ENCODE measurements around the gene ATP10A. TPM values are rescaled to one million over a fixed set of nuclear protein-coding genes. Genes with fewer than 3 reads are reported as not detected.

Gene ATP10A
- total RNA-seq, 2 experiments from 2014 or later: 57.9 to 62.4 TPM

DNA sequence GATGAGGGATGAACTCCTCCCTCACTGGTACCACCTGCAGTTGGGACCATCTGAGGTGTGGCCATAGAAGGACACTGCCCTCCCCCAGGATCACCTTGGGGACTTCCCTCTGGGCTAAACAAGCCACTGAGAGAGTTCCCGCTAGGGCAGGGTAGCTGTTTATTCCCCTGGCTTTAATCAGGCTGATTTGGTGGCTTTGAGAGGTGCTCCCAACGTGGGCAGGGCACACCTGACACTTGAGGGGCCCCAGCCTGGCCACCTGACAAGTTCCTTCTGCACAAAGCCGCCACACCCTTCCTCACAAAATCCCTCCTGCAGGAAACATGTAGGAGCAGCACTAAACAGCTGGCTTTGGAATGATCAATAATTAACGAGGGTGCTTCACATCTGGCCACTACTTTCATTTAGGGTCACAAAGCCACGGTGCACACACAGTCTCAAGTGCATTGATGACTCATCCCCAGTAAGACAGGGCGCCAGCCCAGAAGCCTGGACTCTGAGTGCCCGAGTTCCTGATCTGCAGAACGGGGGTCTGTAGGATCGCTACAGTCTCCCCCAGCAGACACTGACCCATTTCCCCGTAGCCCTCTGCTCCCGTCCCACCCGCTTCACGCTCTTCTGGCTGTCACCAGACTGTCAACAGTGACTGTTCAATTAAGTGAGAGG is 75.1 kb downstream of the ATP10A start:
- Mint-ChIP-seq H3K27me3 (no peaks in the 10 kb centered on the region), H3K9me3 (no peaks in the 10 kb centered on the region), H3K36me3 (ENCODE audit: low read depth) (peaks cover 6% of the 10 kb centered on the region), H3K27ac (peak overlapping the region; percentile 11), H3K4me3 (no peak overlapping the region), H3K4me1 (peaks cover 57% of the 10 kb centered on the region)
- DNase-seq: no peak
- ChIA-PET CTCF (no interaction called here), POLR2A (no interaction called here)

DNA sequence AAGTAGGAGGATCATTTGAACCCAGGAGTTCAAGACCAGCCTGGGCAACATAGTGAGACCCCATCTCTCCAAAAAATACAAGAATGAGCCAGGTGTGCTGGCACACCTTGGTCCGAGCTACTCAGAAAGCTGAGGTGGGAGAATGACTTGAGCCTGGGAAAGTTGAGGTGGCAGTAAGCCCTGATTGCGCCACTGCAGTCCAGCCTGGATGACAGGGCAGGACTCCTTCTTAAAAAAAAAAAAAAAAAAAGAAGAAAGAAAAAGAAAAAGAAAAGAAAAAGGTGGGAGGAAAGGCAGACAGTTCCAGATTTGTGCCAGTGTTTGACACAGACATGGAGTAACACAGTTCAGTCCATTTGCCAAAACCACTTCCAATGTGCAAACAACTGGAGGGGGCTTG is 75.7 kb downstream of the ATP10A start:
- no peaks in the 10 kb centered on the region for H3K9me3 Mint-ChIP-seq

DNA sequence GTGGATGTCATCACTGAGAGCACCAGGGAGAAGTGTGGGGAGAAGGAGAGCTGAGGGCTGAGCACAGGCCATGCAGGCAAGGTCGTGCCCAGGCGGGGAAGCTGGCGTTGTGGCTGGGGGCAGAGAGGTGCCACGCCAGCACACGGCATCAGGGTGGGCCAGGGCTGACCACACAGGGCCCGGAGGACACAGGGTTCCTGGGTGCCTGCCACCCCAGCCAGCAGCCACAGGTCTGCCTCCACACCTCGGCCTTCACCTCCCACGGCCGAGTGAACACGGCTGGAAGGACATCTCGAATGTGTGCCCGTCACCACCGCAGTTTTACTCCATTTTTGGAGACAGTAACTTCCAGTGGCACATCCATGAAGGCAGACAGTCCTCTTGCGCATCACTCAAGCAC is 77.1 kb downstream of the ATP10A start:
- Mint-ChIP-seq H3K27ac (no peak overlapping the region), H3K36me3 (ENCODE audit: low read depth) (peaks cover 6% of the 10 kb centered on the region), H3K9me3 (no peaks in the 10 kb centered on the region), H3K27me3 (no peaks in the 10 kb centered on the region), H3K4me3 (no peak overlapping the region), H3K4me1 (peaks cover 42% of the 10 kb centered on the region)
- CTCF ChIA-PET: interaction anchor here (0.7 kb wide), 2 partner anchors 12 to 61 kb away, joined by 3 to 4 read pairs; no protein-coding TSS in a partner anchor
- DNase-seq: no peak
- POLR2A ChIA-PET: no interaction called here

More for the DNA sequence above, 75.7 kb downstream of the ATP10A start:
- H3K36me3 Mint-ChIP-seq (ENCODE audit: low read depth): peaks cover 6% of the 10 kb centered on the region
- CTCF ChIA-PET: interaction anchor here (1.0 kb wide), 1 partner anchor 8 kb away, joined by 4 read pairs; no protein-coding TSS in a partner anchor
- DNase-seq: no peak
- no peak overlapping the region for H3K4me3 Mint-ChIP-seq
- POLR2A ChIA-PET: no interaction called here
- peaks cover 55% of the 10 kb centered on the region for H3K4me1 Mint-ChIP-seq
- H3K27me3 Mint-ChIP-seq: no peaks in the 10 kb centered on the region
- no peak overlapping the region for H3K27ac Mint-ChIP-seq

DNA sequence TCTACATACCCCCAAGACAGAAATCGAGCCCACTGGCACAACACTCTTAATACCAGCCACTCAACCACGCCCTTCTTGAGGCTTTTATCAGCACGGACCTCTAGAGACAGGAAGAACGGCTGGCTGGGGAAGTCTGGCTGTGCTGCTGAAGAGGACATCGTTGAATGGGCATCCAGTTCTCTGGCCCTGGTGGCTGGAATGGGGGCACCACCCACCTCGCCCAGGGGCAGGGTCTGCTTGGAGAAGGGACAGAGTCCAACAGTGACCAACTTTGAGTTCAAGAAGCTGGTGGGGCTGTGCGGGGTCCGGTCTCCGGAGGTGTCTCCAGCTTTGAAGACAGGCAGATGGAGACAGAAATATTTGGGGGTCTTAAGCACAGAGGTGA is 77.5 kb downstream of the ATP10A start:
- no peaks in the 10 kb centered on the region for H3K9me3 Mint-ChIP-seq
- H3K27ac Mint-ChIP-seq: no peak overlapping the region
- H3K27me3 Mint-ChIP-seq: no peaks in the 10 kb centered on the region
- H3K4me1 Mint-ChIP-seq: peaks cover 38% of the 10 kb centered on the region
- H3K4me3 Mint-ChIP-seq: no peak overlapping the region
- H3K36me3 Mint-ChIP-seq (ENCODE audit: low read depth): peaks cover 6% of the 10 kb centered on the region
- ChIA-PET CTCF (no interaction called here), POLR2A (no interaction called here)
- DNase-seq: no peak

DNA sequence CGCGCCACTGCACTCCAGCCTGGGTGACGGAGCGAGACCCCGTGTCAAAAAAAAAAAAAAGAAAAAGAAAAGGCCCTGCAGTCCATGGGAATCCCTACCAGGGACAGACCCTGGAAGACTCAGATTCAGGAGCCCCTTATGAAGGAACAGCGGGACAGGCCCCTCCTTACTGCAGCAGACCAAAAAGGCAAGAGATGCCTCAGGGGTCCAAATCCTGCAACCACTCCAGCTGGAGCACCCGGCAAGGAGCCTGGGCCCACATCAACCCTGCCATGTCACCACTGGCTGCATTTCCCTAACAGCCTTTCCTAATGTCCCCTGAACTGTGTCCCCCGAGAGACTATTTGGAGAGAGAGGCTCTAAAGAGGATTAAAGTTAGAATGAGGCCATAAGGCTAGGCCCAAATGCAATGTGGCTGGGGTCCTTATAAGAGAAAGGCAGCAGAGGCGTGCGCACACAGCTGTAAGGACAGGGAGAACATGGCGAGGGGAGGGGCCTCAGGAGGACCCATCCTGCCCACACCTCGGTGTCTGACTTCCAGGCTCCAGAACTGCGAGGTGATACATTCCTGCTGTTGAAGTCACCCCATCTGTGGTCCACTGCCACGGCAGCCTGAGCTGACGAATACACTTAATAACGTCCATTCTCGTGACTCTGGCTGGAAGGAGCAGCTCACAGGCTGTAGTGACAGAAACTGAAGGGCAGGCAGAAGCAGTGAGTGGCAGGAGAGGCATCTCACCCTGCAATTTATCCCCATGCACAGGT is 78.1 kb downstream of the ATP10A start:
- Mint-ChIP-seq H3K4me3 (no peak overlapping the region), H3K27ac (peak overlapping the region; percentile 50), H3K9me3 (no peaks in the 10 kb centered on the region), H3K27me3 (no peaks in the 10 kb centered on the region), H3K4me1 (peaks cover 32% of the 10 kb centered on the region), H3K36me3 (ENCODE audit: low read depth) (peaks cover 4% of the 10 kb centered on the region)
- ChIA-PET CTCF (interaction anchor here (1.0 kb wide), 1 partner anchor 41 kb away, joined by 3 read pairs; no protein-coding TSS in a partner anchor), POLR2A (no interaction called here)
- no peak for DNase-seq

DNA sequence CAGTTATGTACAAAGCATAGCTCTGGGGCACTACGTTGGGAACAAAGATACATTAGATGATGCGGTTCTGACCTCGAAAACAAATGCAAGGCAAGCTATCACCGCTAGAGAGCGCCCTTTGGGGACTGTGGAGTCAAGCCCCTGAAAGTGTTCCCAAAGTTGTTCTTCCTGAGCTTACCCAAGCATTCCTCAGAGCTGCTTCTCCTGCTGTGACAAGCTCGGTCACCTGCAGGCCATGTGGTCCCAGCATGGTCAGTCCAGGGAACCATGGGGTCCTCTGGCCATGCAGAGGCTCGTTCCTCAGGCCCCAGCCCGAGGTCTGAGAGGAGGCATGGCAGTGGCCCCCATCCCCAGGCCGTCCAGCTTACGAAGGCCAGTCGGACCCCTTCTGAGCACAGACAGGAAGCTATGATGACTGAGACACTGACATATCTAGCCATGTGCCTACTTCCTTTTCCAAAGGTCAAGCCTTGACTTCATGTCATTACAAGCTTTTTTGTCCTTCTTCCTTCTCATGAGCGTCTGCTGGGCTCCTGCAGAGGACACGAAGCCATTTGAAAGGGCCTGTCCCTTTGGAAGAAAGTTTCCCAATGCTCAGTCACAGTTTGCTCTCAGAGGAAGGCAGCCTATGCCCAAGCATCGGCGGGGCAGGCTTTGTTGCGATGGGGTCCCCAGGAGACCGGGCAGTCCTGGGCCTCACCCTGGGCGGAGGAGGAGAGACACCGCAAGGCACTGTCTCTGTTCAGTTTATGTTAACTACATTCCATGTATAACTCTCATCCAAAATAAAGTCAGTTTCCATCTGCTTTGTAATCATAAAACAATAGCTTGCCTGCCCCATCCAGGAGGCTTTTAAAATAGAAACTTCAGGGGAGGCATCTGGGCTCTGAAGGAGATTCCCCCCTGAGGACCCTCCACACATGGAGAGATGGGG is 79.3 kb downstream of the ATP10A start:
- no peaks in the 10 kb centered on the region for H3K9me3 Mint-ChIP-seq
- no peak overlapping the region for H3K4me3 Mint-ChIP-seq
- ChIA-PET POLR2A (interaction anchor here (0.5 kb wide), 1 partner anchor 150 kb away, joined by 3 read pairs; no protein-coding TSS in a partner anchor), CTCF (interaction anchor here (0.5 to 1.4 kb wide), 5 partner anchors 13 to 150 kb away, joined by 3 to 5 read pairs (median 3); no protein-coding TSS in a partner anchor)
- peak; percentile 53 for DNase-seq
- peak overlapping the region; percentile 25 for H3K27ac Mint-ChIP-seq
- H3K27me3 Mint-ChIP-seq: no peaks in the 10 kb centered on the region
- peaks cover 28% of the 10 kb centered on the region for H3K4me1 Mint-ChIP-seq
- H3K36me3 Mint-ChIP-seq (ENCODE audit: low read depth): peaks cover 9% of the 10 kb centered on the region

- peaks cover 27% of the 10 kb centered on the region for H3K4me1 Mint-ChIP-seq
- DNase-seq: no peak
- CTCF ChIA-PET: interaction anchor here (0.5 to 1.4 kb wide), 4 partner anchors 13 to 151 kb away, joined by 3 to 5 read pairs (median 4); no protein-coding TSS in a partner anchor
- H3K4me3 Mint-ChIP-seq: no peak overlapping the region
- H3K27ac Mint-ChIP-seq: no peak overlapping the region
- peaks cover 14% of the 10 kb centered on the region for H3K36me3 Mint-ChIP-seq (ENCODE audit: low read depth)
- H3K27me3 Mint-ChIP-seq: no peaks in the 10 kb centered on the region
- POLR2A ChIA-PET: no interaction called here
- H3K9me3 Mint-ChIP-seq: no peaks in the 10 kb centered on the region
Observed at GRCh38 chr15:25783134-25783533, 80.0 kb downstream of the ATP10A start.

- ChIA-PET POLR2A (no interaction called here), CTCF (no interaction called here)
- Mint-ChIP-seq H3K36me3 (ENCODE audit: low read depth) (peaks cover 19% of the 10 kb centered on the region), H3K27me3 (no peaks in the 10 kb centered on the region), H3K4me3 (no peak overlapping the region), H3K4me1 (peaks cover 31% of the 10 kb centered on the region), H3K9me3 (no peaks in the 10 kb centered on the region), H3K27ac (no peak overlapping the region)
- DNase-seq: no peak
Observed at GRCh38 chr15:25780479-25781255, 82.5 kb downstream of the ATP10A start.

DNA sequence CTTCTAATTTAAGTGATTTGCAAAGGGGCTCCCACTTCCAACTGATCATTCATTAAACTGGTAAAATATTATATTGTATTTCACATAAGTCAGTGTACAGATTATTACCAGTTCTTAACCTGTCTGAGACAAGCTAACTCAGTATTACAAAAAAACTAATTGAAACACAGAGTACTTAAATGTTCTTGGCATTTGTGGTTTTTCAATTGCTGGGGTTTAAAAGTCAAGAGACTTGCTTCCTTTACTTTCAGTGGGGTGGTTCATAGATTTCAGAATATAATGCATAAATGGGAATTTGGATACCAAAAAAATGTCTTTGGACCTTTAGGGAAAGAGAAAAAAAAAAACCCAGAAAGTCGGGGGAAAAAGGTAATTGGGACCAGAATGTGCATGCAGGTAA is 85.0 kb downstream of the ATP10A start:
- Mint-ChIP-seq H3K9me3 (no peaks in the 10 kb centered on the region), H3K27me3 (no peaks in the 10 kb centered on the region), H3K36me3 (ENCODE audit: low read depth) (peaks cover 22% of the 10 kb centered on the region), H3K4me1 (peaks cover 28% of the 10 kb centered on the region), H3K4me3 (no peak overlapping the region), H3K27ac (no peak overlapping the region)
- ChIA-PET POLR2A (no interaction called here), CTCF (interaction anchor here (0.6 kb wide), 1 partner anchor 21 kb away, joined by 3 read pairs; no protein-coding TSS in a partner anchor)
- DNase-seq: no peak

GRCh38 chr15:25777037-25777436 is 86.1 kb downstream of the ATP10A start:
- H3K4me3 Mint-ChIP-seq: no peak overlapping the region
- H3K27me3 Mint-ChIP-seq: no peaks in the 10 kb centered on the region
- H3K36me3 Mint-ChIP-seq (ENCODE audit: low read depth): peaks cover 25% of the 10 kb centered on the region
- peaks cover 31% of the 10 kb centered on the region for H3K4me1 Mint-ChIP-seq
- ChIA-PET POLR2A (no interaction called here), CTCF (interaction anchor here (0.5 kb wide), 1 partner anchor 30 kb away, joined by 3 read pairs; no protein-coding TSS in a partner anchor)
- H3K27ac Mint-ChIP-seq: no peak overlapping the region
- DNase-seq: no peak
- H3K9me3 Mint-ChIP-seq: no peaks in the 10 kb centered on the region

- Mint-ChIP-seq H3K4me3 (no peak overlapping the region), H3K27ac (peak overlapping the region; percentile 11)
Observed at GRCh38 chr15:25776071-25776746, 86.9 kb downstream of the ATP10A start.

More at GRCh38 chr15:25776071-25776746, 86.9 kb downstream of the ATP10A start:
- Mint-ChIP-seq H3K36me3 (ENCODE audit: low read depth) (peaks cover 25% of the 10 kb centered on the region), H3K9me3 (no peaks in the 10 kb centered on the region), H3K27me3 (no peaks in the 10 kb centered on the region), H3K4me1 (peaks cover 32% of the 10 kb centered on the region)
- CTCF ChIA-PET: no interaction called here
- no peak for DNase-seq
- POLR2A ChIA-PET: no interaction called here
